GM19397 (cell line): ENCODE data around the gene LGALS7.

Source experiments
- ATAC-seq: cut with Tn5 transposase; IDR thresholded peaks from one replicate; pipeline ENCODE4 v1.9.1; 2021; ENCODE audit warnings: mild to moderate bottlenecking, moderate library complexity; ENCODE audit not compliant: unreplicated experiment

LGALS7 gene

DNA sequence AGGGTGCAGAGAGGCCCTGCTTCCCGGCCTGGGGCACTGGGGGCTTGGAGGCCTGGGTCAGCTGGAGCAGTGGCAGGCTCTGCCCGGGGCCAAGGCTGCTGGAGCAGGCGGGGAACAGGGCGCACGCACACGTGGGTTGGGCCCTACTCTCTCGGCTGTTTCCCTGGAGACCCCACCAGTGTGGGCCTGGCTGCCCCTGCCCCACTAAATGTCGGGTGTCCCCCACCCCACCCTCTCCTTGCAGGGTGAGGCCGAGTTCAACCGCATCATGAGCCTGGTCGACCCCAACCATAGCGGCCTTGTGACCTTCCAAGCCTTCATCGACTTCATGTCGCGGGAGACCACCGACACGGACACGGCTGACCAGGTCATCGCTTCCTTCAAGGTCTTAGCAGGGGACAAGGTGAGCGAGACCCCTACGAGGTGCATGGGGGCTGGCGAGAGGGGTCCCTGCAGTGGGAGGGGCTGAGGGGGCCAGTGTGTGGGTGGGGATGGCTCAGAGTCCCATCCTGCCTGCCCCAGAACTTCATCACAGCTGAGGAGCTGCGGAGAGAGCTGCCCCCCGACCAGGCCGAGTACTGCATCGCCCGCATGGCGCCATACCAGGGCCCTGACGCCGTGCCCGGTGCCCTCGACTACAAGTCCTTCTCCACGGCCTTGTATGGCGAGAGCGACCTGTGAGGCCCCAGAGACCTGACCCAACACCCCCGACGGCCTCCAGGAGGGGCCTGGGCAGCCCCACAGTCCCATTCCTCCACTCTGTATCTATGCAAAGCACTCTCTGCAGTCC is 44.4 kb downstream of the LGALS7 start:
- no peak for ATAC-seq

DNA sequence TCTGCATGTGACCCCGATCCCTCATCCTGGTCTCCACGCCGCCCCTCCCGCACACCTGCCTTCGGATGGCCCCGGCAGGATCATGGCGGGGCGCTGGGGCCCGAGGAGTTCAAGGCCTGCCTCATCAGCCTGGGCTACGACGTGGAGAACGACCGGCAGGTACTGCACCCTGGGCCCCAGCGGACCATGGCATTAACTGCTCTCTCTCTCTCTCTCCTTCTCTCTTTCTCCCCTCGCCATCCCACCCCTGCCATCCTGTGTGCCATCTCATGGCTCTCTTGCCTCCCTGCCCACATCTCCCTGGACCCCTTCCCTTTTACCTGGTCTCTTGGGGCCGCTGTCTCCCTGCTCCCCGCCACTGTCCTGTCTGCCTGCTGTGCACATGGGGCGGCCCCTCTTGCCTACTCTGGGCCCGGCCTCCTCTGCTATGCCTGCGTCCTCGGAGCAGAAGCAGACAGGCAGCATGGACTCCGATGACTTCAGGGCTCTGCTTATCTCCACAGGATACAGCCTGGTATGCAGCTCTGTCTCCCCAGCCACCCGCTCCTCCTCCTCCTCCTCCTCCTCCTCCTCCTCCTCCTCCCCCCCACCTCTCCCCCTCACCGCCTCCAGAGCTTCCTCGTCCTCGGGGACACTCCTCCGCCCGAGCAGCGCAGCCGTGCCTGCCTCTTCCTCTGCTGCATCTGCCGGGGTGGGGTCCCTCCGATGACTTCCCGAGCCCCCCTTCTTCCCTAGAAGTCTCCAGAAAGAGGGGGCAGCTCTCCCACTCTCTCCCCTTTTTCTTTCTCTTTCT is 45.3 kb downstream of the LGALS7 start:
- ATAC-seq = no peak

DNA sequence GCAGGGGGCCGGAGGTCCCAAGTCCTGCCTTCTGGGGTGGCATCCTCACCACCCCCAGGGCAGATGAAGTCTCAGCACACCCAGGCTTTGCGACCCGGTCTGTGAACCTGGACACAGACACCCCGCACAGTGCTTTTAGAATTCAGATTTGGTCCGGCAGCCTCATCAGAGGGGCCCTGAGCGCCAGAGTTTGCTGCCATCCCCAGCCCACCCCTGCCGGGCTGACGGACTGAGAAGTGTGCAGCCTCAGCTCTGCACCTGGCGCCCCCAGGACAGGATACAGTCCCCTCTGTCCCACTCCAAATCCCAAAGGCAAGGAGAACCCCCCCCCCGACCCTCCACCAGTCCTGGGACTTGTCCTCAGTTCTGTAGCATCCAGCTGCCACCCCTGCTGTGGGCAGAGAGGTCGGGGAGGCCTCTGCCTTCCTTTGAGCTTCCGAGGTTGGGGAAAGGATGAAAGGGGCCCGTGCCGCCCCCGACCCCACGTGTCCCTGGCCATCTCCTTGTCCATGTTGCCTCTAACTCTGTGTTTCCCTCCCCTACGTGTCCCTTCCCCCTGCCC is 45.9 kb downstream of the LGALS7 start:
- ATAC-seq = no peak

DNA sequence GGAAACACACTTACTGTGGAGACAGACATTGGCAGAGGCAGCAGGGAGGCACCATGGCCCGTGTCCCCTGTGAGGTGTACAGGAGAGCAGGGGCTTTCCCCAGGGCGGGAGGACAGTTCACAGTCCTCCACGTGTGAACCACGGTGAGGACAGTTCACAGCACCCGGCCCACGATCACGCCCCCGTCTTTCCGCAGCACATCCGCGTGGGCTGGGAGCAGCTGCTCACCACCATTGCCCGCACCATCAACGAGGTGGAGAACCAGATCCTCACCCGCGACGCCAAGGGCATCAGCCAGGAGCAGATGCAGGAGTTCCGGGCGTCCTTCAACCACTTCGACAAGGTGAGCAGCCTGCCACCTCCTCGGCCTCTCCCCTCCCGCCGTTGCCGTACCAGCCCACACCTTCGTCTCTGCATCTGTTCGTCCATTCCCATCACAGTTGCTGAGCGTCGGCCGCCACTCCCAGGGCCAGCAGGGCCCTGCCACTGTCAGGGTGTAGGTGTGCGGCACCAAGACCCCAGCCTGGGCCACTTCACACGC is 46.5 kb downstream of the LGALS7 start:
- ATAC-seq = no peak

DNA sequence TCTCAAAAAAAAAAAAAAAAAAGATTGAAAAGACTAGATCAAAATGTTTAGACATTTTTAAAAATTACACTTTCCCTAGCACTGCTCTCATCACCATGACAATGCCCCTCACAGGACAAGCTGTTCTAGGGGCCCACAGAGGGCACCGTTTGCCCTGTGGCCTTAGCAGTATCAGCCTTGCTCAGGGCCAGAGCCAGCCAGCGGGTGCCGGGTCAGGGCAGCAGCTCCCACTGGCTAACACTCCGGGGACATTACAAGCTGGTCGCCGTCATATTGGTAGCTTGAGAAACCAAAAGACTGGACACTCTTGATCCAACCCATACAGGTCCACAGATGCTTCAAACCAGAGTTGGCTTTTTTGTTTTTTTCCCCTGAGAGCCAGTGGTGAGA is 47.0 kb downstream of the LGALS7 start:
- ATAC-seq = no peak

DNA sequence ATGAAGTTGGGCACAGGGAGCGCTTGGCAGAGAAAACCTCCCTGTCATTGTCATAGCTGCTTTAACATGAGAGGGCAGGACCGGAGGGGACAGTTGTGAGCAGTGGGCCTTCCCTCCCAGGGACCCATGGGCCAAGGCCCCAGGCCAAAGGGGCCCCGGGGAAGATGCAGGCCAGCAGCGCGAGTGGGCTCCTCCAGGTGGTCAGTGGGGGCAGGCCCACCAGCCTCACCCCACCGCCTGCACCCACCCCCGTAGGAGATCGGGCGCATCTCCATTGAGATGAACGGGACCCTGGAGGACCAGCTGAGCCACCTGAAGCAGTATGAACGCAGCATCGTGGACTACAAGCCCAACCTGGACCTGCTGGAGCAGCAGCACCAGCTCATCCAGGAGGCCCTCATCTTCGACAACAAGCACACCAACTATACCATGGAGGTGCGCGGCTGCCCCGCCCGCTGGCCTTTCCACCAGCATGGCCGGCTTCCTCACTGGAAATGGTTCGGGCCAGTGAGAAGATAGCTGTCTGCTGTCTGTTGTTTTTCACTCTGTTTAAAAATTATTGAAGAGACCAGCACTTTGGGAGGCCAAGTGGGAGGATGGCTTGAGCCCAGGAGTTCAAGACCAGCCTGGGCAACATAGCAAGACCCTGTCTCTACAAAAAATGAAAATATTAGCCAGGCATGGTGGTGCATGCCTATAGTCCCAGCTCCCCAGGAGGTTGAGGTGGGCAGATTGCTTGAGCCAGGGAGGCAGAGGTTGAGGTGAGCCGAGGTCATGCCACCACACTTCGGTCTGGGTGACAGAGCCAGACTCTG is 47.6 kb downstream of the LGALS7 start:
- ATAC-seq = no peak

DNA sequence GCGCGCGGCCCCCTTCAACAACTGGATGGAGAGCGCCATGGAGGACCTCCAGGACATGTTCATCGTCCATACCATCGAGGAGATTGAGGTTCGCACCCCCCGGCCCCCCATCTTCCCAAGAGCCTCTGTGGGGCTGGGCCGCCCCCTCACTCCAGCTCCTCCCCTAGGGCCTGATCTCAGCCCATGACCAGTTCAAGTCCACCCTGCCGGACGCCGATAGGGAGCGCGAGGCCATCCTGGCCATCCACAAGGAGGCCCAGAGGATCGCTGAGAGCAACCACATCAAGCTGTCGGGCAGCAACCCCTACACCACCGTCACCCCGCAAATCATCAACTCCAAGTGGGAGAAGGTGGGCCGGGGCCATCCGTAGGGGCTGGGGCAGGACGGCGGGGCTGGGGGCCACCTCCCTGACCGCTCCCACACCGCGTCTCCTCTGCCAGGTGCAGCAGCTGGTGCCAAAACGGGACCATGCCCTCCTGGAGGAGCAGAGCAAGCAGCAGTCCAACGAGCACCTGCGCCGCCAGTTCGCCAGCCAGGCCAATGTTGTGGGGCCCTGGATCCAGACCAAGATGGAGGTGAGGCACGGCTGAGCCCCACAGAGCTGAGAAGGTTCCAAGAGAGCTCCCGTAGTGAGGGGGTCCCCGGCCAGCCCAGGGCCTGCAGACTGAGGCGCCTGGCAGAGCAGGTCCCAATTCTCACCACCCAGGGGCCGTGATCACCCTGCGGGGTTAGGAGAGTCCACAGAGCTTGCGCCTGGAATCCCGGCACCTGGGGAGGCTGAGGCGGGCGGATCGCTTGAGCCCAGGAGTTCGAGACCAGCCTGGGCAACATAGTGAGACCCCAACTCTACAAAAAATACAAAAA is 49.1 kb downstream of the LGALS7 start:
- no peak for ATAC-seq

DNA sequence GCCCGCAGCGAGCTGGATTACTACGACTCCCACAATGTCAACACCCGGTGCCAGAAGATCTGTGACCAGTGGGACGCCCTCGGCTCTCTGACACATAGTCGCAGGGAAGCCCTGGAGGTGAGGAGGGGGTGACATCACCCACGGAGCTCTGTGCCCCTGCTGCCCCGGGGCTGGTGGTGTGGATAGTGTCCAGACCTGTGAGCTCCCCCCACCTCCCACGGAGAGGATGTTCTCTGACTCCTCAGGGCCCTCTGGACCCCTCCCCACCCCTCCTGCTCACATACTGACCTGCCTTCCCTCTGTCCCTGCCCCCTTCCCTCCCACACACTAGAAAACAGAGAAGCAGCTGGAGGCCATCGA is 49.7 kb downstream of the LGALS7 start:
- ATAC-seq = no peak

DNA sequence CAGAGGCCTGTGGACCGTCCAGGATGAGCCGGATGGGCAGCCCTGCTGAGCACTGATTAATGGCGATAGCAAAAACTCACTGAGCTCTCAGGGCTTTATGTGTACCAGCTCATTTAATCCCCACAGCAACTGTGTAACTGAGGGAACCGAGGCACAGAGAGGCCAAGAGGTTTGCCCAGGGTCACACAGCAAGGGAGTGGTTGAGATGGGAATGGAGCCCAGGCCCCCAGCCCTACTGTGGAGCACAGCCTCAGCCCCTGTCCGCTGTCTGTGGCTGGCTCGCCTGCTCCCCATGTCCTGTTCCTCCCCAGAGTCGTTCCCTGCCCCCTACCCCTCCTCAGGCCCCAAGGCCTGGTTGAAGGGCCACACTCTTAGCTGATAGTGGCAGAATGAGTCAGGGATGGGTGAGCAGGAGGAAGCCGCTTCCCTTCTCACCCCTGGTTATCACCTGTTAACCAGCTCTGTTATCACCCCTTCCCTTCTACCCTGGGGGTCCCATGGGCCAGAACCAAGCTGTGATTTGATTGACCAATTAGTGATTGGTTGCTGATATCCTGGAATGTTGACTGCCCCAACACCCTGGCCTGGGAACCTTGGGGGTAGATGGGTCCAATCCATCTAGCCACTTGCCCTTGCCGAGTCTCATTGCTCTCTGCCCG is 50.2 kb downstream of the LGALS7 start:
- no peak for ATAC-seq

DNA sequence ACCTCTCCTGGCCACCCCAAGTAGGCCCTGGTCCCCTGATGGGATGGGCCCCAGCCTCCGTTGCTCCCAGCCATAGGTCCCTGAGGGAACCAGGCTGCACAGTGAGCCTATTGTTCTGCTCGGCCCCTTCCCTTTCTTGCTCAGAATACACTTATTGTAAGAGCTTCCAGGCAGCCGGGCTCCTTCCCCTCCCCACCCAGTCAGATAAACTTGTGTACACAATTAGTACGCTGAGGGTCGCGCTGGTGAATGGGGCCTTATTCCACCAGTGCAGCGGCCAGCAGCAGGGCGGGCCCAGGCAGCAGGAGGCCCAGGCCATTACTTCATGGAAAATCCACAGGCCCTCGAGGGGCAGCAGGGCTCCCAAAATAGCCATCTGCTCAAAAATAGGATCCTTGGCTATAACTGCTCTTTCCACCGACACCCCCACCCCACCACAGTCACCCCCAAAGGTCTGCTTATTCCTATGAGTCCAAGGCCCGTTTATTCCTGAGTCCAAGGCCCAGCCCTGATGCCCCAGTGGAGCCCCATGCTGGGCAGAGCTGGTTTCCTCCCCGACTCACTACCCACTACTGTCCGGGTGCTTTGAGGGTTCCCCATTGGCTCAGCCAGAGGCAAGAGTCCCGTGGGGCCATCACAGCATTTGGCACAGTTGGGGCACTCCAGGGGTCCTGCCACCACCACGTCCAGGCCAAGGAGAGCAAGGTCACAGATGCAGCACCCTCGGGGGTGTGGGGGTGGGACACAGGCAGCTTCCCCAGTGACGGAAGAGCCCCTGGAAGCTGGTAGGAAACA is 51.1 kb downstream of the LGALS7 start:
- ATAC-seq = no peak

DNA sequence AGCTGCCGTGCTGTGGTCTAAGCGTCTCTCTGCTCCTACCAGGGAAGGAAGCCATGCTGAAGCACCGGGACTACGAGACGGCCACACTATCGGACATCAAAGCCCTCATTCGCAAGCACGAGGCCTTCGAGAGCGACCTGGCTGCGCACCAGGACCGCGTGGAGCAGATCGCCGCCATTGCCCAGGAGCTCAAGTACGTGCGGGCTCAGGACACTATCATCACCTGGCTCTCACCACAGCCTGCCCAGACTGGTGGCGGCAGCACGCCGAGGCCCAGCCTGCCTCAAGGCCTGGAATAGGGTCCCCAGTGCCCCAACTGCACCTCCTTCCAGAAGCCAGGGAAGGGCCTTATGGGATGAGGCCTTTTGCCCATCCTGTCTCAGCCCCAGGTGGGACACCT is 51.8 kb downstream of the LGALS7 start:
- no peak for ATAC-seq
